Measurements from ENCODE around the gene PISD. TPM values are rescaled to one million over a fixed set of nuclear protein-coding genes. Genes with fewer than 3 reads are reported as not detected.
A peak's percentile ranks its signal among the peaks of the same experiment; 100 is the strongest.
"Not testable (repeated sequence)": the region's sequence is repeated elsewhere in the genome, so short reads cannot be mapped to it uniquely, and the experiment has no call there.

The PISD gene
- total RNA-seq, 2 donors from 2014 or later, result 14.8 to 27.3 TPM

DNA sequence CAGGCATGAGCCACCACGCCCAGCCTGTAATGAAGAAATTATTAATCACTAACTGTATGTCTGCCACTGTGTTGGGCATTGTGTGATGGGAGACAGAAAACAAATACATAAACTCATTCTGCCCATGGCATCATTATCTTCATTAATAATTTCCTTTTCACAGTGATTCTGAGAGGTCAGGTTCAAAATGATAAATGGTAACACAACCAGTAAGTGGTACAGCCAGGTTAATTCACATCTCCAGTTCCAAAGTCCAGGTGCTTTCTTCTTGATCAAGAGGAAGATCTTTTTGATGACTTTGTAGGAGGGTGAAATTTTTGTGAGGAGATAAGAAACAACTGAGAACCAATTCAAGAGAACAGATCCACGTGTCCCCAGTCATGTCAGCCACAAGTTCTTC lies 66.7 kb downstream of the PISD start:
- TF ChIP-seq CTCF (IDR thresholded peaks at IDR 0.05), result no peak
- no peak overlapping the region for H3K27ac ChIP-seq
- H3K27me3 ChIP-seq, result no peaks in the 10 kb centered on the region
- H3K4me3 ChIP-seq, result no peak overlapping the region
- DNase-seq (ENCODE audit: low spot score), result no peak
- no peaks in the 10 kb centered on the region for H3K4me1 ChIP-seq
- no peaks in the 10 kb centered on the region for H3K36me3 ChIP-seq
- no peaks in the 10 kb centered on the region for H3K9me3 ChIP-seq

- not testable (repeated sequence) for H3K27me3 ChIP-seq, H3K4me1 ChIP-seq
Measured at GRCh38 chr22:31590161-31590560, 71.9 kb downstream of the PISD start.

GRCh38 chr22:31588970-31589675 lies 72.9 kb downstream of the PISD start:
- Histone ChIP-seq H3K36me3 (peaks cover 17% of the 10 kb centered on the region), H3K27ac (no peak overlapping the region), H3K4me3 (no peak overlapping the region), H3K27me3 (no peaks in the 10 kb centered on the region), H3K9me3 (no peaks in the 10 kb centered on the region), H3K4me1 (no peaks in the 10 kb centered on the region)
- no peak for TF ChIP-seq CTCF (IDR thresholded peaks at IDR 0.05)
- DNase-seq (ENCODE audit: low spot score), result no peak

More at GRCh38 chr22:31590161-31590560, 71.9 kb downstream of the PISD start:
- not testable (repeated sequence) for H3K4me3 ChIP-seq; H3K27ac ChIP-seq; DNase-seq (ENCODE audit: low spot score); H3K9me3 ChIP-seq
- H3K36me3 ChIP-seq, result peaks cover 17% of the 10 kb centered on the region

DNA sequence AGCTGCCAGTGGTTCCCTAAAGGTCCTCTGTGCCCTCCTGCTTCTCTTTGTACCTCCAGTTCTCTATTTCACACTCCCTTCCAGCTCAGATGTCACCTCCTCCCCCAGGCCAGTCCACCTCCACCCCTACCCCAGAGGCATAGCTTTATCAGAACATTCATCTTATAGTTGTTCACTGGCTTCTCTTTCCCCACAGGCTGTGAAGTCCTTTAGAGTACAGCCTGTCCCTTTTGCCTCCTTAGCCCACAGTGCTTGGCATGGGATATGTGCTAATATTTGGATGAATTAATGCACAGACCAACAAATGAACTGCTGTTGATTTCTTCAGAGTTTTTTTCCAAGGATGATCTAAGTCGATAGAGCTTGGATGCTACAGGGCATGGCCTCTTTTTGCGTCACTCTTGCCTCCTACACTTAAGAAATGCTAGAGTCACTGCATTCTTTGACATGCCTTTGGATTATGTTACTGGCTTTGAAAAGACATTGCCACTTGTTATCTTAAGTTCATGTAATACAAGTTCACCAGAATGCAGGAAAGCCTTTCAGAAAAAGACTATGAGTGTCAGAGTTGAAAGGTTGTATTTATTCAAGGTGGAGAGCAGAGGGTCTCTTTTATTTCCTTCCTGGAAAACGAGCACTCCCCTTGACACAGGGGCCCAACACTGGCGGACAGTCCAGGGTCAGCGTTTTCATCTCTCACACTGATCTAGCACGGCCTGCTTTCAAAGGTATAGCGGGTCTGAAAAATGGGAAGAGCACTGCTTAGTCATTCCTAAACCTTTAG lies 75.7 kb downstream of the PISD start:
- Histone ChIP-seq H3K9me3 (no peaks in the 10 kb centered on the region), H3K4me1 (no peaks in the 10 kb centered on the region), H3K27me3 (no peaks in the 10 kb centered on the region), H3K36me3 (peaks cover 17% of the 10 kb centered on the region), H3K27ac (peak overlapping the region; percentile 29 to 42), H3K4me3 (no peak overlapping the region)
- peak; percentile 71 for DNase-seq (ENCODE audit: low spot score)
- no peak for TF ChIP-seq CTCF (IDR thresholded peaks at IDR 0.05)

DNA sequence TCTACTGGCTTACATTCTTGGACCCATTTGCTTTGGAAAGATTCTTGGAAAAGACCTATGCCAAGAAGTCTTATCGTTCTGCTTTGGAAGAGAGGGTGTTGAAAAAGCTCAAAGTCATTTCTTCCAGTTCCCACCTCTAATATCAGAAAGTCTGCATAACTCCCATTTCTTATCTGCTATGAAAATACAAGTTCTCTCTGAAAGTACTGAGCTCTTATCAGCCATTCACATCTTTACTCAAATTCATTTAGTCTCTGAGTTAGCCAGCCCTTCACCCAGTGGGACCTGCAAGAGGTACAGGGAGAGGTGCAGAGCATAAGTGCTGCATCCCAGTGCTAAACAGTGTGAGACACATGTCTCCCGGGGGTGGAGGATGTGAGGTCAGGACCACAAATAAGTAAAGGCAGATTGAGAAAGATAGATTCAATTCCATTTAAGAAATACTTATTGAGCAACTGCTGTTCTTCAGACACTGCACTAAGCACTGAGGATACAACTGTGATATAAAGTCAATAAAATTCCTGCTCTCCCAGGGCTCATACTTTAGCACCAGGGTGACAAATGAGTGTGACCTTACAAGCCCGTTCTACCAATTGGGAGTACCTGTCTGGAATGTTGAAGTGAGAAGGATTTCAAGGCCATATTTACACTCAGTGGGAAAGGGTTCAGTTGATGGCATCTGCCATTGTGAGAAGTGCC lies 76.7 kb downstream of the PISD start:
- Histone ChIP-seq H3K27me3 (no peaks in the 10 kb centered on the region), H3K27ac (peak overlapping the region in 1 of 2 donors; percentile 16), H3K36me3 (peaks cover 17% of the 10 kb centered on the region), H3K4me3 (no peak overlapping the region), H3K9me3 (no peaks in the 10 kb centered on the region), H3K4me1 (no peaks in the 10 kb centered on the region)
- peak; percentile 69 for DNase-seq (ENCODE audit: low spot score)
- no peak for TF ChIP-seq CTCF (IDR thresholded peaks at IDR 0.05)

DNA sequence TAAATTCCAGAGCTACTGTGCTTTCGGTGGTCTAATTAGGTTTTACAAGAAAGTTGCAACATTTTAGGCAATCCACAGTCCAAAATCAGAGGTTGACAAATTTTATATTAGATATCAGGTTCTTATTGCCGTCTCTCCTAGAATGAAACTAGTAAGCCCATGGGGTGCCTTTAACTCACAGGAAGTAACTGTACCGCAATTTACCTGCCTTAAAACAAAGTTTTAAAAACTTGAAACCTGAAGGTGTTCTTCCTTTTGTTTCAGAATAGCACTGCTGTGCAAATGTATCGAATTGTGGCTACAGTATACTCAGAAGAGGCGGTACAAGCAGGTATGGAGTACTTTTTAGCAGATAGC lies 77.2 kb downstream of the PISD start:
- no peak overlapping the region for H3K27ac ChIP-seq
- TF ChIP-seq CTCF (IDR thresholded peaks at IDR 0.05), result no peak
- DNase-seq (ENCODE audit: low spot score), result no peak
- no peak overlapping the region for H3K4me3 ChIP-seq
- H3K36me3 ChIP-seq, result peaks cover 17% of the 10 kb centered on the region
- H3K9me3 ChIP-seq, result no peaks in the 10 kb centered on the region
- no peaks in the 10 kb centered on the region for H3K27me3 ChIP-seq
- no peaks in the 10 kb centered on the region for H3K4me1 ChIP-seq
